Measurements from ENCODE around the gene ZNF487. TPM values are rescaled to one million over a fixed set of nuclear protein-coding genes. Genes with fewer than 3 reads are reported as not detected.

The ZNF487 gene
- total and polyA plus RNA-seq, 2 of the 13 experiments (the other 11 are each of a cell fraction or from before 2014, with no cell fraction given): 7.4 to 8.8 TPM

DNA sequence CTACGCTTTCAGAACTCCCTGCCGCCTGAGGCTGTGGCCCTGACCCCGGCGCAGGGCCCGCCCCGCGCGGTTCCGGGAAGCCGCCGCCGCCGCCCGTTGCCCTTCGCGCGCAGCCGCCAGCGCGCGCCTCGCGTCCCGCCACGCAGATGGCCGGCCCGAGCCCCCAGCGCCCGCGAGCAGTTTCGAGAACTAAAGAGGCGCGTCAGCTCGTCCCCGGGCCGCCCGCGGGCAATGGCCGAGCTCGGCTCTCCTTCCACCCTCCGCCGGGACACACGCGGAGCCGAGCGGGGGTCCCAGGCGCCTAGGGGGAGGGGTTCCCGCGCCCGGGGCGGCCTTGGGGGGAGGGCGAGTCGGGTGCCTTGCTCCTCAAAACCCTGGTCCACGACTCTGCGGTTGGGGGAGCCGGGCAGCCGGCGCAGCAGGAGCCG lies 29.7 kb upstream of the ZNF487 start (continued):
- TF ChIP-seq, protein P1, sequence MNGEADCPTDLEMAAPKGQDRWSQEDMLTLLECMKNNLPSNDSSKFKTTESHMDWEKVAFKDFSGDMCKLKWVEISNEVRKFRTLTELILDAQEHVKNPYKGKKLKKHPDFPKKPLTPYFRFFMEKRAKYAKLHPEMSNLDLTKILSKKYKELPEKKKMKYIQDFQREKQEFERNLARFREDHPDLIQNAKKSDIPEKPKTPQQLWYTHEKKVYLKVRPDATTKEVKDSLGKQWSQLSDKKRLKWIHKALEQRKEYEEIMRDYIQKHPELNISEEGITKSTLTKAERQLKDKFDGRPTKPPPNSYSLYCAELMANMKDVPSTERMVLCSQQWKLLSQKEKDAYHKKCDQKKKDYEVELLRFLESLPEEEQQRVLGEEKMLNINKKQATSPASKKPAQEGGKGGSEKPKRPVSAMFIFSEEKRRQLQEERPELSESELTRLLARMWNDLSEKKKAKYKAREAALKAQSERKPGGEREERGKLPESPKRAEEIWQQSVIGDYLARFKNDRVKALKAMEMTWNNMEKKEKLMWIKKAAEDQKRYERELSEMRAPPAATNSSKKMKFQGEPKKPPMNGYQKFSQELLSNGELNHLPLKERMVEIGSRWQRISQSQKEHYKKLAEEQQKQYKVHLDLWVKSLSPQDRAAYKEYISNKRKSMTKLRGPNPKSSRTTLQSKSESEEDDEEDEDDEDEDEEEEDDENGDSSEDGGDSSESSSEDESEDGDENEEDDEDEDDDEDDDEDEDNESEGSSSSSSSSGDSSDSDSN (CRISPR knock-in tag; IDR thresholded peaks at IDR 0.05): peak; percentile 53; the same call in 1 of the 2 replicates
- TF ChIP-seq SPEN (CRISPR knock-in tag; IDR thresholded peaks at IDR 0.05; ENCODE audit: low read depth) (no peak), ZNF256 (CRISPR knock-in tag; conservative IDR thresholded peaks at IDR 0.05) (no peak), HHEX (CRISPR knock-in tag; IDR thresholded peaks at IDR 0.05) (no peak), FOXA1 (IDR thresholded peaks at IDR 0.05) (no peak), FOXA1 (CRISPR knock-in tag; IDR thresholded peaks at IDR 0.05) (no peak), ZNF260 (CRISPR knock-in tag; IDR thresholded peaks at IDR 0.05; ENCODE audit: borderline replicate concordance, low read depth) (no peak), MED8 (CRISPR knock-in tag; IDR thresholded peaks at IDR 0.05; ENCODE audit: insufficient replicate concordance) (peak; percentile 14), SNRNP70 (IDR thresholded peaks at IDR 0.05; ENCODE audit: low read depth, low read length) (no peak), SMYD3 (CRISPR knock-in tag; IDR thresholded peaks at IDR 0.05) (no peak), ZNF614 (CRISPR knock-in tag; IDR thresholded peaks at IDR 0.05; ENCODE audit: borderline replicate concordance) (no peak), RARG (CRISPR knock-in tag; IDR thresholded peaks at IDR 0.05; ENCODE audit: low read depth) (no peak), ZNF768 (CRISPR knock-in tag; IDR thresholded peaks at IDR 0.05) (0 out of 2 replicates have a peak, but pooled peaks have one; percentile 14), YEATS4 (CRISPR knock-in tag; IDR thresholded peaks at IDR 0.05; ENCODE audit: borderline replicate concordance) (0 out of 2 replicates have a peak, but pooled peaks have one; percentile 43), PRMT3 (CRISPR knock-in tag; IDR thresholded peaks at IDR 0.05; ENCODE audit: borderline replicate concordance, low read depth) (0 out of 2 replicates have a peak, but pooled peaks have one; percentile 29), ZNF329 (CRISPR knock-in tag; IDR thresholded peaks at IDR 0.05; ENCODE audit: low read depth) (no peak)
- TF ChIP-seq, protein P2, sequence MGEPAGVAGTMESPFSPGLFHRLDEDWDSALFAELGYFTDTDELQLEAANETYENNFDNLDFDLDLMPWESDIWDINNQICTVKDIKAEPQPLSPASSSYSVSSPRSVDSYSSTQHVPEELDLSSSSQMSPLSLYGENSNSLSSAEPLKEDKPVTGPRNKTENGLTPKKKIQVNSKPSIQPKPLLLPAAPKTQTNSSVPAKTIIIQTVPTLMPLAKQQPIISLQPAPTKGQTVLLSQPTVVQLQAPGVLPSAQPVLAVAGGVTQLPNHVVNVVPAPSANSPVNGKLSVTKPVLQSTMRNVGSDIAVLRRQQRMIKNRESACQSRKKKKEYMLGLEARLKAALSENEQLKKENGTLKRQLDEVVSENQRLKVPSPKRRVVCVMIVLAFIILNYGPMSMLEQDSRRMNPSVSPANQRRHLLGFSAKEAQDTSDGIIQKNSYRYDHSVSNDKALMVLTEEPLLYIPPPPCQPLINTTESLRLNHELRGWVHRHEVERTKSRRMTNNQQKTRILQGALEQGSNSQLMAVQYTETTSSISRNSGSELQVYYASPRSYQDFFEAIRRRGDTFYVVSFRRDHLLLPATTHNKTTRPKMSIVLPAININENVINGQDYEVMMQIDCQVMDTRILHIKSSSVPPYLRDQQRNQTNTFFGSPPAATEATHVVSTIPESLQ (CRISPR knock-in tag; conservative IDR thresholded peaks at IDR 0.05): no peak
- TF ChIP-seq, protein P3, sequence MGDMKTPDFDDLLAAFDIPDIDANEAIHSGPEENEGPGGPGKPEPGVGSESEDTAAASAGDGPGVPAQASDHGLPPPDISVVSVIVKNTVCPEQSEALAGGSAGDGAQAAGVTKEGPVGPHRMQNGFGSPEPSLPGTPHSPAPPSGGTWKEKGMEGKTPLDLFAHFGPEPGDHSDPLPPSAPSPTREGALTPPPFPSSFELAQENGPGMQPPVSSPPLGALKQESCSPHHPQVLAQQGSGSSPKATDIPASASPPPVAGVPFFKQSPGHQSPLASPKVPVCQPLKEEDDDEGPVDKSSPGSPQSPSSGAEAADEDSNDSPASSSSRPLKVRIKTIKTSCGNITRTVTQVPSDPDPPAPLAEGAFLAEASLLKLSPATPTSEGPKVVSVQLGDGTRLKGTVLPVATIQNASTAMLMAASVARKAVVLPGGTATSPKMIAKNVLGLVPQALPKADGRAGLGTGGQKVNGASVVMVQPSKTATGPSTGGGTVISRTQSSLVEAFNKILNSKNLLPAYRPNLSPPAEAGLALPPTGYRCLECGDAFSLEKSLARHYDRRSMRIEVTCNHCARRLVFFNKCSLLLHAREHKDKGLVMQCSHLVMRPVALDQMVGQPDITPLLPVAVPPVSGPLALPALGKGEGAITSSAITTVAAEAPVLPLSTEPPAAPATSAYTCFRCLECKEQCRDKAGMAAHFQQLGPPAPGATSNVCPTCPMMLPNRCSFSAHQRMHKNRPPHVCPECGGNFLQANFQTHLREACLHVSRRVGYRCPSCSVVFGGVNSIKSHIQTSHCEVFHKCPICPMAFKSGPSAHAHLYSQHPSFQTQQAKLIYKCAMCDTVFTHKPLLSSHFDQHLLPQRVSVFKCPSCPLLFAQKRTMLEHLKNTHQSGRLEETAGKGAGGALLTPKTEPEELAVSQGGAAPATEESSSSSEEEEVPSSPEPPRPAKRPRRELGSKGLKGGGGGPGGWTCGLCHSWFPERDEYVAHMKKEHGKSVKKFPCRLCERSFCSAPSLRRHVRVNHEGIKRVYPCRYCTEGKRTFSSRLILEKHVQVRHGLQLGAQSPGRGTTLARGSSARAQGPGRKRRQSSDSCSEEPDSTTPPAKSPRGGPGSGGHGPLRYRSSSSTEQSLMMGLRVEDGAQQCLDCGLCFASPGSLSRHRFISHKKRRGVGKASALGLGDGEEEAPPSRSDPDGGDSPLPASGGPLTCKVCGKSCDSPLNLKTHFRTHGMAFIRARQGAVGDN (CRISPR knock-in tag; IDR thresholded peaks at IDR 0.05): peak; percentile 6; the same call in 1 of the 2 replicates
- TF ChIP-seq, protein P4, sequence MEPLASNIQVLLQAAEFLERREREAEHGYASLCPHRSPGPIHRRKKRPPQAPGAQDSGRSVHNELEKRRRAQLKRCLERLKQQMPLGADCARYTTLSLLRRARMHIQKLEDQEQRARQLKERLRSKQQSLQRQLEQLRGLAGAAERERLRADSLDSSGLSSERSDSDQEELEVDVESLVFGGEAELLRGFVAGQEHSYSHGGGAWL (CRISPR knock-in tag; IDR thresholded peaks at IDR 0.05): no peak
- TF ChIP-seq, protein P5, sequence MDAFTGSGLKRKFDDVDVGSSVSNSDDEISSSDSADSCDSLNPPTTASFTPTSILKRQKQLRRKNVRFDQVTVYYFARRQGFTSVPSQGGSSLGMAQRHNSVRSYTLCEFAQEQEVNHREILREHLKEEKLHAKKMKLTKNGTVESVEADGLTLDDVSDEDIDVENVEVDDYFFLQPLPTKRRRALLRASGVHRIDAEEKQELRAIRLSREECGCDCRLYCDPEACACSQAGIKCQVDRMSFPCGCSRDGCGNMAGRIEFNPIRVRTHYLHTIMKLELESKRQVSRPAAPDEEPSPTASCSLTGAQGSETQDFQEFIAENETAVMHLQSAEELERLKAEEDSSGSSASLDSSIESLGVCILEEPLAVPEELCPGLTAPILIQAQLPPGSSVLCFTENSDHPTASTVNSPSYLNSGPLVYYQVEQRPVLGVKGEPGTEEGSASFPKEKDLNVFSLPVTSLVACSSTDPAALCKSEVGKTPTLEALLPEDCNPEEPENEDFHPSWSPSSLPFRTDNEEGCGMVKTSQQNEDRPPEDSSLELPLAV (CRISPR knock-in tag; conservative IDR thresholded peaks at IDR 0.05; ENCODE audit: low read depth): 0 out of 2 replicates have a peak, but pooled peaks have one; percentile 42

Data from HepG2 (cell line).